Neuronal stem cell (in vitro differentiated cells): ENCODE results near the gene PTPRR.
"Not testable (repeated sequence)": the region's sequence is repeated elsewhere in the genome, so short reads cannot be mapped to it uniquely, and the experiment has no call there.

Experiments used
- DNase-seq: peaks from one replicate; pipeline ENCODE4 v3.0.0-alpha.2; 2013; ENCODE audit warnings: low spot score
- H2AFZ ChIP-seq: one replicate; pipeline ENCODE4 v1.6.1; 2013; ENCODE audit warnings: mild to moderate bottlenecking, low read length, inconsistent platforms
- H2AK5ac ChIP-seq: 2 replicates; pipeline ENCODE4 v1.6.1; 2013; ENCODE audit warnings: low read depth, mild to moderate bottlenecking, inconsistent platforms, low read length, moderate library complexity, mixed read lengths
- H2BK120ac ChIP-seq: 2 replicates; pipeline ENCODE4 v1.6.1; 2013; ENCODE audit warnings: low read depth, mild to moderate bottlenecking, inconsistent platforms, low read length, moderate library complexity, mixed read lengths
- H2BK12ac ChIP-seq: one replicate; pipeline ENCODE4 v1.6.1; 2013; ENCODE audit warnings: low read length, inconsistent platforms
- H2BK15ac ChIP-seq: 2 replicates; pipeline ENCODE4 v1.6.1; 2013; ENCODE audit warnings: mild to moderate bottlenecking, low read length, inconsistent platforms, mixed read lengths
- H2BK5ac ChIP-seq: one replicate; pipeline ENCODE4 v1.6.1; 2013; ENCODE audit warnings: inconsistent platforms, mild to moderate bottlenecking, low read length, moderate library complexity
- H3K14ac ChIP-seq: one replicate; pipeline ENCODE4 v1.6.1; 2013; ENCODE audit warnings: low read length, inconsistent platforms
- H3K18ac ChIP-seq: 2 replicates; pipeline ENCODE4 v1.6.1; 2013; ENCODE audit warnings: low read length, inconsistent platforms
- H3K23ac ChIP-seq: 2 replicates; pipeline ENCODE4 v1.6.1; 2013; ENCODE audit warnings: low read depth, mild to moderate bottlenecking, mixed read lengths, low read length, inconsistent platforms; ENCODE audit not compliant: poor library complexity
- H3K27ac ChIP-seq: replicated peaks from 3 replicates; pipeline ENCODE4 v1.5.1; 2013; ENCODE audit warnings: low read length, inconsistent platforms
- H3K27me3 ChIP-seq, 3 experiments: 2 replicates each; pipeline ENCODE4 v1.6.1; 2013; ENCODE audit warnings: low read length in 3 of 3, mild to moderate bottlenecking in 2 of 3, inconsistent platforms in 1 of 3, low read depth in 1 of 3, mixed read lengths in 1 of 3, moderate library complexity in 1 of 3; ENCODE audit not compliant: control insufficient read depth in 3 of 3, insufficient read depth in 3 of 3
- H3K36me3 ChIP-seq, 2 donors: replicated peaks in 1 of 2; 2 replicates each; pipeline ENCODE4 v1.6.1; 2013; ENCODE audit warnings: low read length in 2 of 2; ENCODE audit not compliant: control insufficient read depth in 2 of 2, insufficient read depth in 2 of 2
- H3K4ac ChIP-seq: 2 replicates; pipeline ENCODE4 v1.6.1; 2013; ENCODE audit warnings: inconsistent platforms, mild to moderate bottlenecking, low read length, moderate library complexity
- H3K4me1 ChIP-seq, 2 donors: 1 replicate in 1 of 2; 2 replicates in 1 of 2; pipeline ENCODE4 v1.6.1; 2013; ENCODE audit warnings: low read length in 2 of 2, low read depth in 1 of 2; ENCODE audit not compliant: control insufficient read depth in 2 of 2, insufficient read depth in 1 of 2
- H3K4me2 ChIP-seq: one replicate; pipeline ENCODE4 v1.6.1; 2013; ENCODE audit warnings: mild to moderate bottlenecking, low read length, inconsistent platforms; ENCODE audit not compliant: insufficient read depth, poor library complexity, severe bottlenecking
- H3K4me3 ChIP-seq, 2 donors: 2 replicates each; pipeline ENCODE4 v1.5.1; 2013; ENCODE audit warnings: low read length in 2 of 2, mild to moderate bottlenecking in 2 of 2, inconsistent platforms in 1 of 2, moderate library complexity in 1 of 2
- H3K79me1 ChIP-seq: one replicate; pipeline ENCODE4 v1.6.1; 2013; ENCODE audit warnings: low read depth, mild to moderate bottlenecking, inconsistent platforms, low read length, moderate library complexity
- H3K9ac ChIP-seq: one replicate; pipeline ENCODE4 v1.6.1; 2013; ENCODE audit warnings: mild to moderate bottlenecking, low read depth, low read length, inconsistent platforms; ENCODE audit not compliant: poor library complexity
- H3K9me3 ChIP-seq, 2 donors: replicated peaks in 1 of 2; 2 replicates each; pipeline versions ENCODE3 to v1.6.1; 2013; ENCODE audit warnings: low read length in 2 of 2, mild to moderate bottlenecking in 2 of 2, inconsistent platforms in 1 of 2, low read depth in 1 of 2, mixed read lengths in 1 of 2, moderate library complexity in 1 of 2; ENCODE audit not compliant: control insufficient read depth in 2 of 2, insufficient read depth in 1 of 2
- H4K8ac ChIP-seq: one replicate; pipeline ENCODE4 v1.6.1; 2013; ENCODE audit warnings: low read depth, mild to moderate bottlenecking, inconsistent platforms, low read length, moderate library complexity
- H4K91ac ChIP-seq: one replicate; pipeline ENCODE4 v1.6.1; 2013; ENCODE audit warnings: low read length, low read depth, mild to moderate bottlenecking, inconsistent platforms; ENCODE audit not compliant: poor library complexity
- WGBS, 2 donors: extraction: QIAGEN DNeasy Blood & Tissue Kit; methylation state at CpG; one replicate each; pipeline ENCODE4 v1.1.7; 2013; ENCODE audit warnings: missing lambda C conversion rate in 2 of 2, mixed read lengths in 1 of 2; ENCODE audit not compliant: insufficient read length in 2 of 2, insufficient replicate concordance in 1 of 2; ENCODE audit errors: extremely low coverage in 2 of 2; 5-methylcytosine and 5-hydroxymethylcytosine counted together

The PTPRR gene

GRCh38 chr12:70739756-70740155, 180.8 kb downstream of the PTPRR start:
- no CpG with 5 or more reads among the region's 2 CpGs for WGBS, 2 donors
- no peak overlapping the region for H3K23ac ChIP-seq
- H2BK12ac ChIP-seq, result no peak overlapping the region
- H4K8ac ChIP-seq, result no peak overlapping the region
- H3K36me3 ChIP-seq, result no peaks in the 10 kb centered on the region
- H2BK15ac ChIP-seq, result no peak overlapping the region
- no peak overlapping the region for H2BK120ac ChIP-seq
- no peaks in the 10 kb centered on the region for H3K27me3 ChIP-seq
- no peaks in the 10 kb centered on the region for H3K79me1 ChIP-seq
- no peak overlapping the region for H3K4me2 ChIP-seq
- H3K18ac ChIP-seq, result no peak overlapping the region
- no peaks in the 10 kb centered on the region for H3K4me1 ChIP-seq
- H3K9me3 ChIP-seq, result no peaks in the 10 kb centered on the region
- no peak overlapping the region for H2AFZ ChIP-seq
- H4K91ac ChIP-seq, result no peak overlapping the region
- no peak overlapping the region for H3K9ac ChIP-seq
- no peak overlapping the region for H3K4ac ChIP-seq
- H3K27ac ChIP-seq, result no peak overlapping the region
- H2AK5ac ChIP-seq, result no peak overlapping the region
- no peak overlapping the region for H3K14ac ChIP-seq
- H2BK5ac ChIP-seq, result no peak overlapping the region
- no peak overlapping the region for H3K4me3 ChIP-seq
- no peak for DNase-seq

GRCh38 chr12:70736351-70737133, 184.0 kb downstream of the PTPRR start:
- no CpG with 5 or more reads among the region's 8 CpGs for WGBS, 2 donors
- H2AK5ac ChIP-seq, result no peak overlapping the region

GRCh38 chr12:70735197-70735596, 185.3 kb downstream of the PTPRR start:
- H2BK120ac ChIP-seq, H3K4me3 ChIP-seq, H4K91ac ChIP-seq, H3K4ac ChIP-seq, H2BK5ac ChIP-seq, DNase-seq, H3K9ac ChIP-seq, H3K79me1 ChIP-seq, H2AK5ac ChIP-seq, H3K4me1 ChIP-seq, H3K9me3 ChIP-seq, H2BK15ac ChIP-seq, H3K27me3 ChIP-seq, H3K4me2 ChIP-seq, H3K14ac ChIP-seq, H2BK12ac ChIP-seq, H3K18ac ChIP-seq, H2AFZ ChIP-seq, H3K36me3 ChIP-seq, H3K27ac ChIP-seq, H4K8ac ChIP-seq, H3K23ac ChIP-seq: not testable (repeated sequence)
- WGBS, 2 donors, result no CpG with 5 or more reads among the region's 3 CpGs

More at GRCh38 chr12:70736351-70737133, 184.0 kb downstream of the PTPRR start:
- no peak overlapping the region for H3K4ac ChIP-seq
- H3K23ac ChIP-seq, result no peak overlapping the region
- peaks cover 0 to 3% of the 10 kb centered on the region in 2 donors for H3K9me3 ChIP-seq
- H3K9ac ChIP-seq, result no peak overlapping the region
- H4K91ac ChIP-seq, result no peak overlapping the region
- no peak overlapping the region for H2BK15ac ChIP-seq
- no peak overlapping the region for H4K8ac ChIP-seq
- no peak for DNase-seq
- no peaks in the 10 kb centered on the region for H3K36me3 ChIP-seq
- no peaks in the 10 kb centered on the region for H3K27me3 ChIP-seq
- no peaks in the 10 kb centered on the region for H3K4me1 ChIP-seq
- no peak overlapping the region for H2BK120ac ChIP-seq
- no peaks in the 10 kb centered on the region for H3K79me1 ChIP-seq
- no peak overlapping the region for H3K18ac ChIP-seq
- no peak overlapping the region for H2BK5ac ChIP-seq
- no peak overlapping the region for H3K27ac ChIP-seq
- H2BK12ac ChIP-seq, result no peak overlapping the region
- H3K4me3 ChIP-seq, result peak overlapping the region in 1 of 2 donors; percentile 6
- H3K14ac ChIP-seq, result peak overlapping the region; percentile 47
- no peak overlapping the region for H2AFZ ChIP-seq
- H3K4me2 ChIP-seq, result no peak overlapping the region

GRCh38 chr12:70733385-70733784, 187.2 kb downstream of the PTPRR start:
- H4K91ac ChIP-seq, result no peak overlapping the region
- no peaks in the 10 kb centered on the region for H3K79me1 ChIP-seq
- peaks cover 0 to 3% of the 10 kb centered on the region in 2 donors for H3K9me3 ChIP-seq
- WGBS, 2 donors, result no CpG with 5 or more reads among the region's 4 CpGs
- H2BK120ac ChIP-seq, result no peak overlapping the region
- H2BK5ac ChIP-seq, result no peak overlapping the region
- H3K27me3 ChIP-seq, result no peaks in the 10 kb centered on the region
- no peaks in the 10 kb centered on the region for H3K4me1 ChIP-seq
- no peak overlapping the region for H3K14ac ChIP-seq
- no peak overlapping the region for H2AFZ ChIP-seq
- H2AK5ac ChIP-seq, result no peak overlapping the region
- H2BK15ac ChIP-seq, result no peak overlapping the region
- no peak overlapping the region for H4K8ac ChIP-seq
- H3K36me3 ChIP-seq, result no peaks in the 10 kb centered on the region
- H3K23ac ChIP-seq, result no peak overlapping the region
- no peak overlapping the region for H3K9ac ChIP-seq
- H3K27ac ChIP-seq, result no peak overlapping the region
- H3K4ac ChIP-seq, result no peak overlapping the region
- H3K18ac ChIP-seq, result no peak overlapping the region
- H2BK12ac ChIP-seq, result no peak overlapping the region
- H3K4me3 ChIP-seq, result no peak overlapping the region
- no peak overlapping the region for H3K4me2 ChIP-seq
- peak; percentile 56 for DNase-seq
